PC-3 (cell line): ENCODE data around the gene CAT. TPM values are rescaled to one million over a fixed set of nuclear protein-coding genes. Genes with fewer than 3 reads are reported as not detected.
"Not testable (repeated sequence)": the region's sequence is repeated elsewhere in the genome, so short reads cannot be mapped to it uniquely, and the experiment has no call there.

Experiments
- ATAC-seq: fragments of 200-7000 bp; cut with Tn5 transposase; 2 replicates; pipeline ENCODE4 v1.9.1; 2020; ENCODE audit warnings: mild to moderate bottlenecking, moderate library complexity
- BruUV-seq: library from RNA; stranded (reverse); fragments of 400-500 nt; replicated peaks from 2 replicates; lab custom pipeline; 2021; lab: Mats Ljungman, UMichigan
- CTCF ChIA-PET: fragments of 300-600 bp; sonication (Branson Sonifier 250); formaldehyde crosslinking; loops from one replicate; lab custom pipeline; 2022; ENCODE audit warnings: antibody characterized with exemption; lab: Charles Lee
- POLR2A ChIA-PET: fragments of 300-600 bp; sonication (Branson Sonifier 250); formaldehyde crosslinking; loops from one replicate; lab custom pipeline; 2022; ENCODE audit warnings: antibody characterized with exemption; ENCODE audit not compliant: unreplicated experiment; lab: Charles Lee
- DNase-seq: peaks from one replicate; pipeline ENCODE4 v3.0.0-alpha.2; 2015
- H2AFZ ChIP-seq: fragments of 300-600 bp; sonication (generic); 2 replicates; pipeline ENCODE4 v1.6.0; 2016; ENCODE audit warnings: antibody characterized with exemption, low read length
- H3F3A ChIP-seq: fragments of 300-600 bp; sonication (generic); one replicate; pipeline ENCODE4 v1.6.0; 2017; ENCODE audit warnings: antibody characterized with exemption, low read length, control low read depth, mild to moderate bottlenecking; ENCODE audit not compliant: unreplicated experiment
- H3K27ac ChIP-seq: fragments of 300-600 bp; sonication (generic); 2 replicates; pipeline ENCODE4 v1.5.1; 2016; ENCODE audit warnings: mild to moderate bottlenecking, low read length
- H3K27me3 ChIP-seq: fragments of 300-600 bp; sonication (generic); 2 replicates; pipeline ENCODE4 v1.6.1; 2016; ENCODE audit warnings: low read length, mixed read lengths
- H3K36me3 ChIP-seq: fragments of 300-600 bp; sonication (generic); 2 replicates; pipeline ENCODE4 v1.6.1; 2016; ENCODE audit warnings: low read depth, mixed run types, low read length, mixed read lengths
- H3K4me1 ChIP-seq: fragments of 300-600 bp; sonication (generic); 2 replicates; pipeline ENCODE4 v1.5.1; 2016; ENCODE audit warnings: low read length; ENCODE audit not compliant: insufficient read depth
- H3K4me2 ChIP-seq: fragments of 300-600 bp; sonication (generic); 2 replicates; pipeline ENCODE4 v1.6.0; 2016; ENCODE audit warnings: low read length
- H3K4me3 ChIP-seq: fragments of 300-600 bp; sonication (generic); 2 replicates; pipeline ENCODE4 v1.5.1; 2016; ENCODE audit warnings: mild to moderate bottlenecking, low read length, mixed read lengths
- H3K79me2 ChIP-seq: fragments of 300-600 bp; sonication (generic); 2 replicates; pipeline ENCODE4 v1.6.1; 2017; ENCODE audit warnings: low read length, mixed read lengths
- H3K9ac ChIP-seq: fragments of 300-600 bp; sonication (generic); 2 replicates; pipeline ENCODE4 v1.6.0; 2016; ENCODE audit warnings: mild to moderate bottlenecking, low read length
- H3K9me2 ChIP-seq: fragments of 300-600 bp; sonication (generic); replicated peaks from 2 replicates; pipeline ENCODE4 v1.6.1; 2016; ENCODE audit warnings: mixed run types, low read length, mixed read lengths
- H3K9me3 ChIP-seq: fragments of 300-600 bp; sonication (generic); 2 replicates; pipeline ENCODE4 v1.6.1; 2016; ENCODE audit warnings: low read length, mixed read lengths
- H4K20me1 ChIP-seq: fragments of 300-600 bp; sonication (generic); 2 replicates; pipeline ENCODE4 v1.6.1; 2016; ENCODE audit warnings: low read length, mixed read lengths
- CTCF ChIP-seq: fragments of 300-600 bp; sonication (generic); conservative IDR thresholded peaks from 2 replicates; pipeline ENCODE4 v1.5.1; 2017; ENCODE audit warnings: antibody characterized with exemption, low read depth, mild to moderate bottlenecking, low read length
- EZH2 ChIP-seq: fragments of 300-600 bp; sonication (generic); IDR thresholded peaks from one replicate; pipeline ENCODE4 v1.6.1; 2017; ENCODE audit warnings: antibody characterized with exemption, mild to moderate bottlenecking, low read length; ENCODE audit not compliant: unreplicated experiment
- EZH2phosphoT487 ChIP-seq: fragments of 300-600 bp; sonication (generic); IDR thresholded peaks from 2 replicates; pipeline ENCODE4 v1.6.1; 2018; ENCODE audit warnings: mild to moderate bottlenecking, antibody characterized with exemption, low read length, borderline replicate concordance
- intact Hi-C: fragments of 100-400 bp; cut with micrococcal nuclease; formaldehyde crosslinking; loops from 2 replicates; pipeline ENCODE4 v1.9.0; 2023
- total RNA-seq: library from RNA; depleted of rRNA; stranded (reverse); fragments of >200 nt; gene quantifications from 2 replicates; pipeline ENCODE4 v1.2.3, GENCODE V29; 2014

CAT gene
- total RNA-seq, 1 experiment from 2014 or later: 50.5 TPM

- no TSS peak for BruUV-seq
- intact Hi-C loops: no loop called here
- H3K9me2 ChIP-seq: no peaks in the 10 kb centered on the region
- no peak for TF ChIP-seq CTCF
- TF ChIP-seq EZH2phosphoT487: no peak
- TF ChIP-seq EZH2: no peak
- no peaks in the 10 kb centered on the region for H3F3A ChIP-seq
- no peak overlapping the region for H3K9ac ChIP-seq
- no peak overlapping the region for H3K4me2 ChIP-seq
- no peak overlapping the region for H3K4me3 ChIP-seq
- ATAC-seq: no peak
- no peaks in the 10 kb centered on the region for H3K79me2 ChIP-seq
- peaks cover 27% of the 10 kb centered on the region for H3K4me1 ChIP-seq
- no peak overlapping the region for H3K27ac ChIP-seq
- no peaks in the 10 kb centered on the region for H3K9me3 ChIP-seq
- no peak overlapping the region for H2AFZ ChIP-seq
- H3K27me3 ChIP-seq: no peaks in the 10 kb centered on the region
- ChIA-PET CTCF (no interaction called here), POLR2A (no interaction called here)
- no peaks in the 10 kb centered on the region for H4K20me1 ChIP-seq
- DNase-seq: no peak
- H3K36me3 ChIP-seq: no peaks in the 10 kb centered on the region
Observed at GRCh38 chr11:34423300-34423699, 15.4 kb upstream of the CAT start.

- peaks cover 27% of the 10 kb centered on the region for H3K4me1 ChIP-seq
- H3F3A ChIP-seq, ATAC-seq, H2AFZ ChIP-seq, H3K4me3 ChIP-seq, BruUV-seq, H4K20me1 ChIP-seq, H3K9me3 ChIP-seq, CTCF ChIA-PET, H3K79me2 ChIP-seq, H3K4me2 ChIP-seq, H3K27me3 ChIP-seq, intact Hi-C loops, H3K27ac ChIP-seq, H3K36me3 ChIP-seq, H3K9me2 ChIP-seq, H3K9ac ChIP-seq, DNase-seq, POLR2A ChIA-PET: not testable (repeated sequence)
Observed at GRCh38 chr11:34424826-34425225, 13.9 kb upstream of the CAT start.

- no peak overlapping the region for H3K4me2 ChIP-seq
- peaks cover 27% of the 10 kb centered on the region for H3K4me1 ChIP-seq
- CTCF ChIA-PET: no interaction called here
- H3K27ac ChIP-seq: no peak overlapping the region
- H3K4me3 ChIP-seq: no peak overlapping the region
- H3K79me2 ChIP-seq: no peaks in the 10 kb centered on the region
- H4K20me1 ChIP-seq: no peaks in the 10 kb centered on the region
- H3F3A ChIP-seq: no peaks in the 10 kb centered on the region
- no peak overlapping the region for H3K9ac ChIP-seq
- POLR2A ChIA-PET: interaction anchor here (0.7 kb wide), 1 partner anchor 22 kb away, joined by 3 read pairs; no protein-coding TSS in a partner anchor
- TF ChIP-seq EZH2phosphoT487: no peak
- TF ChIP-seq CTCF: no peak
- no peak for TF ChIP-seq EZH2
- intact Hi-C loops: no loop called here
- BruUV-seq: no TSS peak
- H3K36me3 ChIP-seq: no peaks in the 10 kb centered on the region
- DNase-seq (no peak), ATAC-seq (no peak)
- no peaks in the 10 kb centered on the region for H3K9me2 ChIP-seq
- H2AFZ ChIP-seq: no peak overlapping the region
- H3K9me3 ChIP-seq: no peaks in the 10 kb centered on the region
- no peaks in the 10 kb centered on the region for H3K27me3 ChIP-seq
Observed at GRCh38 chr11:34425360-34425759, 13.4 kb upstream of the CAT start.
